OCI-LY7 (cell line): ENCODE results near the gene RREB1. TPM values are rescaled to one million over a fixed set of nuclear protein-coding genes. Genes with fewer than 3 reads are reported as not detected.

Experiments used
- BruUV-seq: library from RNA; stranded (reverse); fragments of 400-500 nt; replicated peaks from 2 replicates; lab custom pipeline; 2021; lab: Mats Ljungman, UMichigan
- CTCF ChIA-PET: fragments of 300-600 bp; sonication (Branson Sonifier 250); formaldehyde crosslinking; loops from one replicate; lab custom pipeline; 2022; ENCODE audit warnings: antibody characterized with exemption; ENCODE audit not compliant: unreplicated experiment; lab: Charles Lee
- POLR2A ChIA-PET: fragments of 300-600 bp; sonication (Branson Sonifier 250); formaldehyde crosslinking; loops from one replicate; lab custom pipeline; 2022; ENCODE audit warnings: antibody characterized with exemption; lab: Charles Lee
- DNase-seq: peaks from one replicate; pipeline ENCODE4 v3.0.0-alpha.2; 2015; ENCODE audit warnings: low spot score
- H2AFZ ChIP-seq: fragments of 200-600 bp; sonication (generic), shearing (Covaris generic); 2 replicates; pipeline ENCODE4 v1.6.1; 2014; ENCODE audit warnings: mild to moderate bottlenecking, antibody characterized with exemption, low read length, moderate library complexity
- H3K27ac ChIP-seq: fragments of 200-600 bp; sonication (generic); 2 replicates; pipeline ENCODE4 v1.5.1; 2014; ENCODE audit warnings: mixed run types, low read depth, mild to moderate bottlenecking, moderate library complexity, low read length, inconsistent platforms; ENCODE audit not compliant: poor library complexity, severe bottlenecking
- H3K36me3 ChIP-seq: fragments of 200-600 bp; sonication (generic); 2 replicates; pipeline ENCODE4 v1.6.1; 2014; ENCODE audit warnings: mild to moderate bottlenecking, antibody characterized with exemption, low read length, moderate library complexity, mixed read lengths; ENCODE audit not compliant: insufficient read depth
- H3K4me1 ChIP-seq: fragments of 200-600 bp; sonication (generic); 2 replicates; pipeline ENCODE4 v1.5.1; 2014; ENCODE audit warnings: mild to moderate bottlenecking, low read length; ENCODE audit not compliant: insufficient read depth, poor library complexity, severe bottlenecking
- H3K4me2 ChIP-seq: fragments of 200-600 bp; sonication (generic); 2 replicates; pipeline ENCODE4 v1.6.1; 2014; ENCODE audit warnings: mild to moderate bottlenecking, low read length
- H3K4me3 ChIP-seq: fragments of 200-600 bp; sonication (generic); 2 replicates; pipeline ENCODE4 v1.5.1; 2014; ENCODE audit warnings: mild to moderate bottlenecking, low read depth, low read length; ENCODE audit not compliant: poor library complexity, severe bottlenecking
- H3K79me2 ChIP-seq: fragments of 200-600 bp; sonication (generic); 2 replicates; pipeline ENCODE4 v1.6.1; 2016; ENCODE audit warnings: low read depth, mild to moderate bottlenecking, low read length, moderate library complexity, mixed read lengths; ENCODE audit not compliant: insufficient read depth
- H3K9me2 ChIP-seq: fragments of 200-600 bp; sonication (generic); 2 replicates; pipeline ENCODE4 v1.6.1; 2016; ENCODE audit warnings: mild to moderate bottlenecking, low read length, mixed read lengths; ENCODE audit not compliant: insufficient read depth
- H3K9me3 ChIP-seq: fragments of 200-600 bp; sonication (generic); 2 replicates; pipeline ENCODE4 v1.6.1; 2014; ENCODE audit warnings: mild to moderate bottlenecking, mixed run types, low read length, mixed read lengths
- H4K20me1 ChIP-seq: fragments of 200-600 bp; sonication (generic); 2 replicates; pipeline ENCODE4 v1.6.1; 2014; ENCODE audit warnings: mild to moderate bottlenecking, antibody characterized with exemption, low read length, moderate library complexity, mixed read lengths; ENCODE audit not compliant: insufficient read depth
- CTCF ChIP-seq: fragments of 200-600 bp; sonication (generic); conservative IDR thresholded peaks from 2 replicates; pipeline ENCODE4 v1.5.1; 2014; ENCODE audit warnings: mild to moderate bottlenecking, antibody characterized with exemption, low read length, moderate library complexity, mixed read lengths
- EZH2phosphoT487 ChIP-seq: fragments of 200-600 bp; sonication (generic); IDR thresholded peaks from 2 replicates; pipeline ENCODE4 v1.6.1; 2018; ENCODE audit warnings: low read depth, borderline replicate concordance, mild to moderate bottlenecking, mixed run types, antibody characterized with exemption, low read length, moderate library complexity, mixed read lengths
- intact Hi-C: fragments of 100-400 bp; cut with micrococcal nuclease; formaldehyde crosslinking; loops from one replicate; pipeline ENCODE4 v1.10.0; 2022; ENCODE audit not compliant: unreplicated experiment
- total RNA-seq, 2 experiments: library from RNA; depleted of rRNA in 1 of 2; stranded (reverse); fragments of >200 nt in 1 of 2; shearing (Covaris generic) in 1 of 2; gene quantifications; 2 replicates each; pipeline ENCODE4 v1.2.3, GENCODE V29; 2014 to 2022

Gene RREB1
- total RNA-seq, 2 experiments from 2014 or later, result 4.4 to 7.1 TPM

- no peak overlapping the region for H3K4me3 ChIP-seq
- H3K4me2 ChIP-seq, result no peak overlapping the region
- TF ChIP-seq CTCF, result no peak
- TF ChIP-seq EZH2phosphoT487, result no peak
- H3K9me3 ChIP-seq, result no peaks in the 10 kb centered on the region
- H3K9me2 ChIP-seq, result no peaks in the 10 kb centered on the region
- H4K20me1 ChIP-seq, result peaks cover 7% of the 10 kb centered on the region
- no peak overlapping the region for H2AFZ ChIP-seq
- CTCF ChIA-PET, result no interaction called here
- intact Hi-C loops, result no loop called here
- no peak for DNase-seq
- H3K27ac ChIP-seq, result no peak overlapping the region
- BruUV-seq, result no TSS peak
- no peaks in the 10 kb centered on the region for H3K36me3 ChIP-seq
- H3K79me2 ChIP-seq, result no peaks in the 10 kb centered on the region
- peaks cover 8% of the 10 kb centered on the region for H3K4me1 ChIP-seq
- POLR2A ChIA-PET, result interaction anchor here (0.5 to 1.3 kb wide), 4 partner anchors 8 to 22 kb away, joined by 3 to 5 read pairs (median 4); no protein-coding TSS in a partner anchor
Observed at GRCh38 chr6:7161253-7161623, 53.5 kb downstream of the RREB1 start.

DNA sequence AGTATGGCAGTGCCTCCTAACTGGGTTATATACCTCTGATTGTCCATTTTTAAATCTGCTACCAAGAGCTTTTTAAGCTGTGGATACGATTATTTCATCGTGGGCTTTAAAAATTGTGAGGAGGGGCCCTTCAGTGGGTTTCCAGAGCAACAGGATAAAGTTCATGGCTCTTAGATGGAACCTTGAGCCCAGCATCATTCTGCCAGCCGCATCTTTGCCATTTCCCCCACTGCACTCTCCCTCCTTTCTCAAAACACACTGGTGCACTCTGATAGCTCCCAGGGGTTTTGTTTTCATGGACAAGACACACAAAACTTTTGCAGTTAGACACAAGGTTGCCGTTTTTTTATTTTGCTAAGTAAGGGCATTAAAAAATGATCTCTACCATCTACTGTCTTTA is 54.1 kb downstream of the RREB1 start:
- Histone ChIP-seq H3K4me3 (no peak overlapping the region), H3K27ac (no peak overlapping the region), H3K79me2 (no peaks in the 10 kb centered on the region), H3K4me2 (no peak overlapping the region), H4K20me1 (peaks cover under 1% of the 10 kb centered on the region; the same call in 1 of the 2 replicates), H3K9me3 (no peaks in the 10 kb centered on the region), H3K36me3 (no peaks in the 10 kb centered on the region), H3K9me2 (no peaks in the 10 kb centered on the region), H2AFZ (no peak overlapping the region), H3K4me1 (peaks cover 2% of the 10 kb centered on the region)
- ChIA-PET POLR2A (interaction anchor here (0.8 to 1.3 kb wide), 3 partner anchors 9 to 15 kb away, joined by 3 to 5 read pairs (median 5); no protein-coding TSS in a partner anchor), CTCF (no interaction called here)
- intact Hi-C loops, result no loop called here
- DNase-seq, result no peak
- BruUV-seq, result no TSS peak
- TF ChIP-seq CTCF, result no peak
- no peak for TF ChIP-seq EZH2phosphoT487

GRCh38 chr6:7163661-7164071 is 55.9 kb downstream of the RREB1 start:
- DNase-seq, result no peak
- Histone ChIP-seq H3K4me2 (no peak overlapping the region), H3K9me3 (no peaks in the 10 kb centered on the region), H3K27ac (no peak overlapping the region), H3K36me3 (no peaks in the 10 kb centered on the region), H3K4me3 (no peak overlapping the region), H4K20me1 (no peaks in the 10 kb centered on the region), H3K79me2 (no peaks in the 10 kb centered on the region), H3K4me1 (no peaks in the 10 kb centered on the region), H2AFZ (no peak overlapping the region), H3K9me2 (no peaks in the 10 kb centered on the region)
- POLR2A ChIA-PET, result no interaction called here
- CTCF ChIA-PET, result no interaction called here
- no TSS peak for BruUV-seq
- intact Hi-C loops, result no loop called here
- TF ChIP-seq EZH2phosphoT487, result no peak
